Kidney tubule cell (primary cell): ENCODE results near the gene DDC.

ENCODE experiments used
- DNase-seq: peaks from one replicate; pipeline ENCODE4 v3.0.0-alpha.2; 2018; ENCODE audit warnings: low spot score

The DDC gene, protein sequence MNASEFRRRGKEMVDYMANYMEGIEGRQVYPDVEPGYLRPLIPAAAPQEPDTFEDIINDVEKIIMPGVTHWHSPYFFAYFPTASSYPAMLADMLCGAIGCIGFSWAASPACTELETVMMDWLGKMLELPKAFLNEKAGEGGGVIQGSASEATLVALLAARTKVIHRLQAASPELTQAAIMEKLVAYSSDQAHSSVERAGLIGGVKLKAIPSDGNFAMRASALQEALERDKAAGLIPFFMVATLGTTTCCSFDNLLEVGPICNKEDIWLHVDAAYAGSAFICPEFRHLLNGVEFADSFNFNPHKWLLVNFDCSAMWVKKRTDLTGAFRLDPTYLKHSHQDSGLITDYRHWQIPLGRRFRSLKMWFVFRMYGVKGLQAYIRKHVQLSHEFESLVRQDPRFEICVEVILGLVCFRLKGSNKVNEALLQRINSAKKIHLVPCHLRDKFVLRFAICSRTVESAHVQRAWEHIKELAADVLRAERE

GRCh38 chr7:50564640-50565558, at the start of gene DDC:
Gene DDC, minus strand, starts transcription at chr7:50565405. Its CDS starts 21,320 bp downstream, at chr7:50544085.
- DNase-seq: peak; percentile 74

- DNase-seq: no peak
Observed at GRCh38 chr7:50613473-50613872, 48.3 kb upstream of the DDC start.

DNA sequence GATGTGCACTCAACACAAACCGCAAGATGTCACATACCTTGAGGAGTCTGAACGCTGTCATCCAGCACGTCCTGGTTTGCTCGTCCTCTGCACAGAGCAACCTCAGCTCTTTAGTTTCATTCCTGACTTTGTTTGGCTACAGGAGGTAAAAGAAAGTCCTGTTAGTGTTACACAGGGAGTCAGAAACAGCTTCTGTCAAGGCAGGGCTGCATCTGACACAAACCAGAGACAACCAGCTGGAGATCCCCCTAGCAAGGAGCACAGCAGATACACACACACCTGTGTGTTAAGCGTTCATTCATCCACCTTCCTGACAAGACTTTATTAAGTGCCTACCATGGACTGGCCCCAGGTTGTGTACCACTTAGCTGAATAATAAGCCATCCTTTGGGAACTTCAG, 47.5 kb upstream of the DDC start:
- DNase-seq: no peak

GRCh38 chr7:50610521-50611277, 45.5 kb upstream of the DDC start:
- DNase-seq: peak; percentile 39

GRCh38 chr7:50608196-50608906, 43.1 kb upstream of the DDC start:
- DNase-seq: no peak

GRCh38 chr7:50607524-50608125, 42.4 kb upstream of the DDC start:
- peak; percentile 26 for DNase-seq

DNA sequence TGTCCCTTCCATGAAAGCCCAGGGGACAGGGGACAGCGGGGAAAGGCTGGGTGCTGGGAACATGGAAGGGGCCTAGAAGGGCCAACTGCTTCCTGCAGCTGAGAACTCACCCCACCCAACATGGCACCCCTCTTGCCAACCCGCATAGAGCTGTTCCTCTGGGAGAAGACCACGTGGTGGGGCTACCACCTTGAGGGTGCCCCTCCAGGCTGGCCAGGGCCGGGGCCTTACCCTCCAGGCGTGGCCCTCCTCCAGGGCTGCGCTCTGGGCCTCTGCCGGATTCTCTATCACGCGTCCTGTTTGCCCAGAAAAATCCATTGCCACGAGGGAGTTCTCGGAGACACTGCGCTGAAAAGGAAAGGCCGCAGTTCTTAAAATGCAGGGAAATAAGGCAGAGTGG, 39.9 kb upstream of the DDC start:
- DNase-seq: no peak

- DNase-seq: peak; percentile 9
Observed at GRCh38 chr7:50603287-50603686, 38.1 kb upstream of the DDC start.

GRCh38 chr7:50599385-50599784, 34.2 kb upstream of the DDC start:
- DNase-seq: no peak

- DNase-seq: no peak
Observed at GRCh38 chr7:50598460-50599343, 33.5 kb upstream of the DDC start.

- DNase-seq: no peak
Observed at GRCh38 chr7:50596484-50596883, 31.3 kb upstream of the DDC start.

- peak; percentile 42 for DNase-seq
Observed at GRCh38 chr7:50595491-50596102, 30.4 kb upstream of the DDC start.

- no peak for DNase-seq
Observed at GRCh38 chr7:50594734-50595485, 29.7 kb upstream of the DDC start.

DNA sequence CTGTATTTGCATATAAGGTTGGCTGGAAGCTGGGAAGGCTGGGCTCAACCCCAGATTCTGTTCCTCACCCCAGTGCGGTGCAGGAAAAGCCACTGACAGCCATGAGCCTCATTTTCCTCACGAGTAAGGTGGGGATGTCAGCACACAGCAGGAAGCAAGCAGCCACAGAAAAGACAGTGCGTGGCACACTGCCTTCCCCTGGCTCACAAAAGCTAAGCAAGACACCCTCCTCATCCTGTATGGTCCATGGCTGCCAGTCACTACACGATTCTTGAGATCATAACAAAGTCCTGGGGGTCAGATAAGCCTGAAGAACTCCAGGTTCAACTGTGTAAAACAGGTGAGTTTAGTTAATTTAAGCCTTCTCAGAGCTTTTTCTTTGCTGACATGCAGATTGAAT, 28.9 kb upstream of the DDC start:
- no peak for DNase-seq

DNA sequence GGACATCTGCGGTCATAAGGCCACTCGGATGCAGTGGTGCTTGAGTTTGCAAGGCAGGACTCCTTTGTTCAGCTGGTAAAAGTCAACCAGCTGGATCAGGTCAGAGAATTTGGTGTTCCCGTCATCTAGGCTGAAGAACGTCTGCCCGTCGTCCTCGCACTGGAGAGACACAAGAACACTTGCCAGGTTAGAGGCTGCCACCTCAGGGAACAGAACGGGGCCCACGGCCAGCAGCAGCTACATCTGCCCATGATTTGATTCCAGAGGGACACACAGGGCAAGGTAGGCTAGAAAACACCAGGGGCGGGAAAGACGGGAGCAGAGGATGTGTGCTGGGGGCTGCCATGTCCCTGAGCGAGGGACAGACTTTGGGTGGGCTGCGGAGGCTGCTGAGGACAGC, 27.7 kb upstream of the DDC start:
- DNase-seq: no peak

- peak; percentile 87 for DNase-seq
Observed at GRCh38 chr7:50591480-50592438, 26.6 kb upstream of the DDC start.

- no peak for DNase-seq
Observed at GRCh38 chr7:50591098-50591479, 25.9 kb upstream of the DDC start.

- no peak for DNase-seq
Observed at GRCh38 chr7:50590535-50590934, 25.3 kb upstream of the DDC start.
